Parathyroid adenoma (tissue), 2 donors: ENCODE measurements around the gene RSPH9.

Experiments used
- H2AFZ ChIP-seq: fragments of 300-600 bp; sonication (generic); one replicate; pipeline ENCODE4 v1.7.0; 2017; ENCODE audit warnings: antibody characterized with exemption, mild to moderate bottlenecking
- H3K27ac ChIP-seq: fragments of 300-600 bp; sonication (generic); one replicate; pipeline ENCODE4 v1.7.0; 2017
- H3K27me3 ChIP-seq: fragments of 300-600 bp; sonication (generic); one replicate; pipeline ENCODE4 v1.7.0; 2017; ENCODE audit warnings: low read length; ENCODE audit not compliant: control insufficient read depth, insufficient read depth
- H3K36me3 ChIP-seq: fragments of 300-600 bp; sonication (generic); one replicate; pipeline ENCODE4 v1.7.0; 2017; ENCODE audit warnings: low read length; ENCODE audit not compliant: control insufficient read depth, insufficient read depth
- H3K4me1 ChIP-seq: fragments of 300-600 bp; sonication (generic); one replicate; pipeline ENCODE4 v1.7.0; 2017; ENCODE audit warnings: control low read depth
- H3K4me2 ChIP-seq: fragments of 300-600 bp; sonication (generic); one replicate; pipeline ENCODE4 v1.7.0; 2017; ENCODE audit warnings: low read length
- H3K4me3 ChIP-seq: fragments of 300-600 bp; sonication (generic); one replicate; pipeline ENCODE4 v1.7.0; 2017; ENCODE audit warnings: low read depth, low read length
- H3K79me2 ChIP-seq: fragments of 300-600 bp; sonication (generic); one replicate; pipeline ENCODE4 v1.7.0; 2017; ENCODE audit warnings: control low read depth
- H3K9ac ChIP-seq: fragments of 300-600 bp; sonication (generic); one replicate; pipeline ENCODE4 v1.7.0; 2017; ENCODE audit warnings: mild to moderate bottlenecking
- H3K9me3 ChIP-seq: fragments of 300-600 bp; sonication (generic); one replicate; pipeline ENCODE4 v1.7.0; 2017; ENCODE audit warnings: low read length; ENCODE audit not compliant: control insufficient read depth
- CTCF ChIP-seq: fragments of 300-600 bp; sonication (generic); IDR thresholded peaks from one replicate; pipeline ENCODE4 v1.7.0; 2017; ENCODE audit warnings: antibody characterized with exemption, mild to moderate bottlenecking
- donor health status: primary hyperparathyroidism.

The RSPH9 gene

GRCh38 chr6:43667245-43668150, 22.7 kb downstream of the RSPH9 start:
- Histone ChIP-seq H3K27me3 (no peaks in the 10 kb centered on the region), H3K4me3 (no peak overlapping the region), H2AFZ (peak overlapping the region; percentile 65), H3K79me2 (no peaks in the 10 kb centered on the region), H3K9me3 (no peaks in the 10 kb centered on the region), H3K27ac (peak overlapping the region; percentile 43), H3K4me2 (no peak overlapping the region), H3K36me3 (no peaks in the 10 kb centered on the region), H3K4me1 (peaks cover 35% of the 10 kb centered on the region), H3K9ac (no peak overlapping the region)
- peak; percentile 98 for TF ChIP-seq CTCF

GRCh38 chr6:43668151-43669028, 23.6 kb downstream of the RSPH9 start:
- peak overlapping the region; percentile 26 for H2AFZ ChIP-seq
- no peaks in the 10 kb centered on the region for H3K9me3 ChIP-seq
- H3K4me2 ChIP-seq = no peak overlapping the region
- H3K27me3 ChIP-seq = no peaks in the 10 kb centered on the region
- TF ChIP-seq CTCF = peak; percentile 68
- no peaks in the 10 kb centered on the region for H3K79me2 ChIP-seq
- no peaks in the 10 kb centered on the region for H3K36me3 ChIP-seq
- H3K4me1 ChIP-seq = peaks cover 35% of the 10 kb centered on the region
- no peak overlapping the region for H3K4me3 ChIP-seq
- peak overlapping the region; percentile 67 for H3K27ac ChIP-seq
- H3K9ac ChIP-seq = no peak overlapping the region

- no peak for TF ChIP-seq CTCF
- H2AFZ ChIP-seq = peak overlapping the region; percentile 20
- H3K4me2 ChIP-seq = no peak overlapping the region
- no peaks in the 10 kb centered on the region for H3K9me3 ChIP-seq
- H3K4me3 ChIP-seq = no peak overlapping the region
- peak overlapping the region; percentile 67 for H3K27ac ChIP-seq
- H3K79me2 ChIP-seq = no peaks in the 10 kb centered on the region
- no peak overlapping the region for H3K9ac ChIP-seq
- no peaks in the 10 kb centered on the region for H3K27me3 ChIP-seq
- peaks cover 35% of the 10 kb centered on the region for H3K4me1 ChIP-seq
- no peaks in the 10 kb centered on the region for H3K36me3 ChIP-seq
These were observed 24.4 kb downstream of the RSPH9 start for GRCh38 chr6:43669050-43669921.

GRCh38 chr6:43669922-43670622, 25.2 kb downstream of the RSPH9 start:
- H3K27me3 ChIP-seq = no peaks in the 10 kb centered on the region
- peak overlapping the region; percentile 67 for H3K27ac ChIP-seq
- no peaks in the 10 kb centered on the region for H3K36me3 ChIP-seq
- peak overlapping the region; percentile 20 for H2AFZ ChIP-seq
- peaks cover 35% of the 10 kb centered on the region for H3K4me1 ChIP-seq
- no peak overlapping the region for H3K4me3 ChIP-seq
- no peak overlapping the region for H3K4me2 ChIP-seq
- H3K9ac ChIP-seq = no peak overlapping the region
- no peak for TF ChIP-seq CTCF
- H3K79me2 ChIP-seq = no peaks in the 10 kb centered on the region
- no peaks in the 10 kb centered on the region for H3K9me3 ChIP-seq
